Measurements from ENCODE around the gene DDX54. TPM values are rescaled to one million over a fixed set of nuclear protein-coding genes. Genes with fewer than 3 reads are reported as not detected.
"Not testable (repeated sequence)": the region's sequence is repeated elsewhere in the genome, so short reads cannot be mapped to it uniquely, and the experiment has no call there.

Gene DDX54
- polyA plus RNA-seq, 1 donor: 51.1 TPM

- no peak for DNase-seq
- WGBS (ENCODE audit: insufficient coverage, low lambda C conversion rate): no CpG with 5 or more reads among the region's 4 CpGs
Measured at GRCh38 chr12:113119980-113120669, 65.2 kb downstream of the DDX54 start.

GRCh38 chr12:113118142-113118541, 67.1 kb downstream of the DDX54 start:
- DNase-seq: no peak
- H3K27ac ChIP-seq (ENCODE audit: low read length): no peak overlapping the region
- H3K36me3 ChIP-seq (ENCODE audit: control insufficient read depth, insufficient read depth, low read length): no peaks in the 10 kb centered on the region
- H3K27me3 ChIP-seq (ENCODE audit: control insufficient read depth, insufficient read depth, low read length): peaks cover 12% of the 10 kb centered on the region
- H3K9me3 ChIP-seq (ENCODE audit: control insufficient read depth, low read depth, low read length): no peaks in the 10 kb centered on the region
- no peaks in the 10 kb centered on the region for H3K4me1 ChIP-seq (ENCODE audit: control insufficient read depth, insufficient read depth, low read length)
- no peak overlapping the region for H3K4me3 ChIP-seq (ENCODE audit: low read length)
- WGBS (ENCODE audit: insufficient coverage, low lambda C conversion rate): 100% methylated on average over 1 of the region's 1 CpG

More at GRCh38 chr12:113119980-113120669, 65.2 kb downstream of the DDX54 start:
- H3K9me3 ChIP-seq (ENCODE audit: control insufficient read depth, low read depth, low read length): no peaks in the 10 kb centered on the region
- H3K27me3 ChIP-seq (ENCODE audit: control insufficient read depth, insufficient read depth, low read length): peaks cover 5% of the 10 kb centered on the region
- H3K4me1 ChIP-seq (ENCODE audit: control insufficient read depth, insufficient read depth, low read length): no peaks in the 10 kb centered on the region
- no peak overlapping the region for H3K27ac ChIP-seq (ENCODE audit: low read length)
- H3K36me3 ChIP-seq (ENCODE audit: control insufficient read depth, insufficient read depth, low read length): no peaks in the 10 kb centered on the region
- H3K4me3 ChIP-seq (ENCODE audit: low read length): no peak overlapping the region

GRCh38 chr12:113117684-113118083, 67.6 kb downstream of the DDX54 start:
- not testable (repeated sequence) for H3K27ac ChIP-seq (ENCODE audit: low read length); H3K36me3 ChIP-seq (ENCODE audit: control insufficient read depth, insufficient read depth, low read length); DNase-seq; H3K4me1 ChIP-seq (ENCODE audit: control insufficient read depth, insufficient read depth, low read length); H3K4me3 ChIP-seq (ENCODE audit: low read length); H3K9me3 ChIP-seq (ENCODE audit: control insufficient read depth, low read depth, low read length)
- WGBS (ENCODE audit: insufficient coverage, low lambda C conversion rate): no CpG with 5 or more reads among the region's 8 CpGs
- peaks cover 15% of the 10 kb centered on the region for H3K27me3 ChIP-seq (ENCODE audit: control insufficient read depth, insufficient read depth, low read length)

- H3K9me3 ChIP-seq (ENCODE audit: control insufficient read depth, low read depth, low read length): no peaks in the 10 kb centered on the region
- no peak overlapping the region for H3K4me3 ChIP-seq (ENCODE audit: low read length)
- H3K27me3 ChIP-seq (ENCODE audit: control insufficient read depth, insufficient read depth, low read length): peaks cover 19% of the 10 kb centered on the region
- no peaks in the 10 kb centered on the region for H3K4me1 ChIP-seq (ENCODE audit: control insufficient read depth, insufficient read depth, low read length)
- DNase-seq: no peak
- H3K27ac ChIP-seq (ENCODE audit: low read length): no peak overlapping the region
- no CpG with 5 or more reads among the region's 6 CpGs for WGBS (ENCODE audit: insufficient coverage, low lambda C conversion rate)
- H3K36me3 ChIP-seq (ENCODE audit: control insufficient read depth, insufficient read depth, low read length): no peaks in the 10 kb centered on the region
Measured at GRCh38 chr12:113116875-113117274, 68.4 kb downstream of the DDX54 start.

- Histone ChIP-seq H3K9me3 (ENCODE audit: control insufficient read depth, low read depth, low read length) (no peaks in the 10 kb centered on the region), H3K27me3 (ENCODE audit: control insufficient read depth, insufficient read depth, low read length) (peaks cover 20% of the 10 kb centered on the region), H3K4me3 (ENCODE audit: low read length) (no peak overlapping the region), H3K4me1 (ENCODE audit: control insufficient read depth, insufficient read depth, low read length) (no peaks in the 10 kb centered on the region), H3K36me3 (ENCODE audit: control insufficient read depth, insufficient read depth, low read length) (no peaks in the 10 kb centered on the region), H3K27ac (ENCODE audit: low read length) (no peak overlapping the region)
- WGBS (ENCODE audit: insufficient coverage, low lambda C conversion rate): no CpG with 5 or more reads among the region's 22 CpGs
- DNase-seq: no peak
Measured at GRCh38 chr12:113115455-113116126, 69.7 kb downstream of the DDX54 start.

- WGBS (ENCODE audit: insufficient coverage, low lambda C conversion rate): no CpG with 5 or more reads among the region's 19 CpGs
- H3K4me1 ChIP-seq (ENCODE audit: control insufficient read depth, insufficient read depth, low read length): no peaks in the 10 kb centered on the region
- no peak overlapping the region for H3K4me3 ChIP-seq (ENCODE audit: low read length)
- H3K36me3 ChIP-seq (ENCODE audit: control insufficient read depth, insufficient read depth, low read length): no peaks in the 10 kb centered on the region
- H3K27ac ChIP-seq (ENCODE audit: low read length): no peak overlapping the region
- no peaks in the 10 kb centered on the region for H3K9me3 ChIP-seq (ENCODE audit: control insufficient read depth, low read depth, low read length)
- H3K27me3 ChIP-seq (ENCODE audit: control insufficient read depth, insufficient read depth, low read length): peaks cover 23% of the 10 kb centered on the region
- DNase-seq: no peak
Measured at GRCh38 chr12:113114447-113115178, 70.7 kb downstream of the DDX54 start.

- Histone ChIP-seq H3K9me3 (ENCODE audit: control insufficient read depth, low read depth, low read length) (no peaks in the 10 kb centered on the region), H3K4me1 (ENCODE audit: control insufficient read depth, insufficient read depth, low read length) (no peaks in the 10 kb centered on the region), H3K4me3 (ENCODE audit: low read length) (no peak overlapping the region), H3K27ac (ENCODE audit: low read length) (no peak overlapping the region), H3K27me3 (ENCODE audit: control insufficient read depth, insufficient read depth, low read length) (peaks cover 27% of the 10 kb centered on the region), H3K36me3 (ENCODE audit: control insufficient read depth, insufficient read depth, low read length) (no peaks in the 10 kb centered on the region)
- no peak for DNase-seq
- WGBS (ENCODE audit: insufficient coverage, low lambda C conversion rate): no CpG with 5 or more reads among the region's 2 CpGs
Measured at GRCh38 chr12:113113397-113113796, 71.9 kb downstream of the DDX54 start.

GRCh38 chr12:113112043-113112899, 73.0 kb downstream of the DDX54 start:
- no peaks in the 10 kb centered on the region for H3K4me1 ChIP-seq (ENCODE audit: control insufficient read depth, insufficient read depth, low read length)
- H3K9me3 ChIP-seq (ENCODE audit: control insufficient read depth, low read depth, low read length): no peaks in the 10 kb centered on the region
- no peak overlapping the region for H3K4me3 ChIP-seq (ENCODE audit: low read length)
- DNase-seq: no peak
- H3K36me3 ChIP-seq (ENCODE audit: control insufficient read depth, insufficient read depth, low read length): no peaks in the 10 kb centered on the region
- H3K27ac ChIP-seq (ENCODE audit: low read length): no peak overlapping the region
- no CpG with 5 or more reads among the region's 39 CpGs for WGBS (ENCODE audit: insufficient coverage, low lambda C conversion rate)
- peaks cover 28% of the 10 kb centered on the region for H3K27me3 ChIP-seq (ENCODE audit: control insufficient read depth, insufficient read depth, low read length)

GRCh38 chr12:113111247-113111646, 74.0 kb downstream of the DDX54 start:
- no peak for DNase-seq
- no peaks in the 10 kb centered on the region for H3K9me3 ChIP-seq (ENCODE audit: control insufficient read depth, low read depth, low read length)
- no peak overlapping the region for H3K27ac ChIP-seq (ENCODE audit: low read length)
- H3K4me3 ChIP-seq (ENCODE audit: low read length): no peak overlapping the region
- 89% methylated on average over 1 of the region's 3 CpGs for WGBS (ENCODE audit: insufficient coverage, low lambda C conversion rate)
- peaks cover 31% of the 10 kb centered on the region for H3K27me3 ChIP-seq (ENCODE audit: control insufficient read depth, insufficient read depth, low read length)
- no peaks in the 10 kb centered on the region for H3K4me1 ChIP-seq (ENCODE audit: control insufficient read depth, insufficient read depth, low read length)
- H3K36me3 ChIP-seq (ENCODE audit: control insufficient read depth, insufficient read depth, low read length): no peaks in the 10 kb centered on the region
